HepG2 (cell line): ENCODE data around the gene NUSAP1. TPM values are rescaled to one million over a fixed set of nuclear protein-coding genes. Genes with fewer than 3 reads are reported as not detected.

Source experiments
- BRCA1 ChIP-seq: sonication (generic); formaldehyde crosslinking; IDR thresholded peaks from 2 replicates; pipeline ENCODE4 v1.4.0; 2020; ENCODE audit warnings: missing genetic modification reagents
- HDAC6 ChIP-seq: fragments of 200-600 bp; sonication (generic); IDR thresholded peaks from 2 replicates; pipeline ENCODE4 v1.7.0; 2017; ENCODE audit warnings: mild to moderate bottlenecking, antibody characterized with exemption, low read length, low read depth
- HES4 ChIP-seq: sonication (generic); formaldehyde crosslinking; IDR thresholded peaks from 2 replicates; pipeline ENCODE4 v1.9.0; 2021; ENCODE audit warnings: mild to moderate bottlenecking, missing genetic modification reagents, borderline replicate concordance
- MXD4 ChIP-seq: IDR thresholded peaks from 2 replicates; pipeline ENCODE4 v1.6.1; 2016; ENCODE audit warnings: mild to moderate bottlenecking, missing biosample characterization, missing genetic modification reagents
- ZFP36L1 ChIP-seq: sonication (generic); formaldehyde crosslinking; IDR thresholded peaks from 2 replicates; pipeline ENCODE4 v1.8.0; 2022; ENCODE audit warnings: mild to moderate bottlenecking, missing genetic modification reagents, moderate library complexity
- ZNF468 ChIP-seq: sonication (generic); formaldehyde crosslinking; IDR thresholded peaks from 2 replicates; pipeline ENCODE4 v1.8.0; 2022; ENCODE audit warnings: mild to moderate bottlenecking, moderate library complexity, missing genetic modification reagents
- ZNF709 ChIP-seq: sonication (generic); formaldehyde crosslinking; IDR thresholded peaks from 2 replicates; pipeline ENCODE4 v1.5.0; 2020; ENCODE audit warnings: mild to moderate bottlenecking, missing genetic modification reagents
- ZSCAN30 ChIP-seq: sonication (generic); formaldehyde crosslinking; IDR thresholded peaks from 2 replicates; pipeline ENCODE4 v1.5.0; 2020; ENCODE audit warnings: mild to moderate bottlenecking, missing genetic modification reagents
- polyA plus RNA-seq, 8 experiments: library from polyadenylated mRNA; depleted of rRNA in 3 of 8; stranded (reverse) in 7 of 8; unstranded in 1 of 8; fragments of >200 nt; fragmentation: Illumina TruSeq in 4 of 8; extraction: Trizol in 4 of 8; gene quantifications; 2 replicates each; pipeline versions ENCODE4 v1.2.1 to v1.2.3, GENCODE V29; 2011 to 2016; ENCODE audit warnings: low read depth in 4 of 8, missing spikeins in 1 of 8, mixed read lengths in 1 of 8; ENCODE audit not compliant: insufficient read depth in 1 of 8
- total RNA-seq, 5 experiments: library from RNA; depleted of rRNA; stranded (reverse); fragments of >200 nt; fragmentation: Illumina TruSeq; extraction: Trizol; gene quantifications; 2 replicates each; pipeline ENCODE4 v1.2.3, GENCODE V29; 2016; ENCODE audit warnings: low read depth in 1 of 5
- TF ChIP-seq, protein P1 (sequence below): IDR thresholded peaks from 2 replicates; pipeline ENCODE4 v1.6.1; 2016; ENCODE audit warnings: low read depth, control low read depth
- TF ChIP-seq, protein P2 (sequence below): IDR thresholded peaks from 2 replicates; pipeline ENCODE4 v1.6.1; 2018; ENCODE audit warnings: missing genetic modification reagents, mild to moderate bottlenecking, missing compliant biosample characterization
- TF ChIP-seq, protein P3 (sequence below), 2 experiments: sonication (generic) in 1 of 2; formaldehyde crosslinking in 1 of 2; IDR thresholded peaks; 2 replicates each; pipeline versions ENCODE4 v1.5.1 to v1.6.1; 2011 to 2020; ENCODE audit warnings: borderline replicate concordance in 1 of 2, low read depth in 1 of 2, low read length in 1 of 2, mild to moderate bottlenecking in 1 of 2, missing genetic modification reagents in 1 of 2, moderate library complexity in 1 of 2
- TF ChIP-seq, protein P4 (sequence below), 2 experiments: sonication (generic) in 1 of 2; formaldehyde crosslinking in 1 of 2; IDR thresholded peaks; 2 replicates each; pipeline versions ENCODE4 v1.4.0 to v1.6.1; 2018 to 2020; ENCODE audit warnings: missing genetic modification reagents in 2 of 2, borderline replicate concordance in 1 of 2, low read depth in 1 of 2, mild to moderate bottlenecking in 1 of 2, missing biosample characterization in 1 of 2
- TF ChIP-seq, protein P5 (sequence below): sonication (generic); formaldehyde crosslinking; IDR thresholded peaks from 2 replicates; pipeline ENCODE4 v1.4.0; 2020; ENCODE audit warnings: missing genetic modification reagents
- TF ChIP-seq, protein P6 (sequence below): sonication (generic); formaldehyde crosslinking; IDR thresholded peaks from 2 replicates; pipeline ENCODE4 v1.5.0; 2020; ENCODE audit warnings: mild to moderate bottlenecking, missing genetic modification reagents, moderate library complexity

Gene NUSAP1
- total and polyA plus RNA-seq, 2 of the 13 experiments (the other 11 are each of a cell fraction or from before 2014, with no cell fraction given) = 59.5 to 106 TPM

DNA sequence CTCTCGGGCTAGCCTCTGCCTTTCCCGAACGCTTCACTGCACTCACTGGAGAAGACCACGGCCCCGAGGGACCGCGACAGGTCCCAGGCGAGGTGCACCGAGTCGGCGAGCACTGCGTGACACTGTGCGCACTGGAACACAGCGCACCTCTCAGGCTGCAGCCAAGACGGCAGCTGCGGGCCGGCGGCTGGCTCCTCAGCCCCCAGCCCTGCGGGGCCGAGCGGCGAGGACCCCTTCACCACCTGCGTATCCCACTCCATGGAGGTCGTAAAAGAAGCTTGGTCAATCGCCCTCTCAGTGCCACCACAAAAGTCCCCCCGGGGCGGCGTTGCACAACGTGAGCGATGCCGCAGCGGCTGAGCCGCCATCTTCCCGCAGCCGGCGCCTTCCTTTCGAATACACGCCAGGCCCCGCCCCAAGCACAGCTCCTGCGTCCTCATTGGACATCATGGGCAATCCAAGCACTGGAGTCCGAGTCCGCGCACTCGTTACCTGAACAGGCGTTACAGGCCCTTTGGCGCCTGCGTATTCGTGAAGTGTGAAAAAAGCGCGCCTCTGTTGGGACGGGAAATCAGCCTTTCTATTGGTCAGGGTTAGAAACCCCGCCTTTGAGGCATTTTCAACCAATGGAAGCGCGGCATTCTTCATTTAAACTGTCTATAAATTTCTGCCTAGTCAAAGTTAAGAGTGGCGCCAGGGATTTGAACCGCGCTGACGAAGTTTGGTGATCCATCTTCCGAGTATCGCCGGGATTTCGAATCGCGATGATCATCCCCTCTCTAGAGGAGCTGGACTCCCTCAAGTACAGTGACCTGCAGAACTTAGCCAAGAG is at the start of gene NUSAP1, which contains the start of gene OIP5 (continued):
- TF ChIP-seq, protein P1, sequence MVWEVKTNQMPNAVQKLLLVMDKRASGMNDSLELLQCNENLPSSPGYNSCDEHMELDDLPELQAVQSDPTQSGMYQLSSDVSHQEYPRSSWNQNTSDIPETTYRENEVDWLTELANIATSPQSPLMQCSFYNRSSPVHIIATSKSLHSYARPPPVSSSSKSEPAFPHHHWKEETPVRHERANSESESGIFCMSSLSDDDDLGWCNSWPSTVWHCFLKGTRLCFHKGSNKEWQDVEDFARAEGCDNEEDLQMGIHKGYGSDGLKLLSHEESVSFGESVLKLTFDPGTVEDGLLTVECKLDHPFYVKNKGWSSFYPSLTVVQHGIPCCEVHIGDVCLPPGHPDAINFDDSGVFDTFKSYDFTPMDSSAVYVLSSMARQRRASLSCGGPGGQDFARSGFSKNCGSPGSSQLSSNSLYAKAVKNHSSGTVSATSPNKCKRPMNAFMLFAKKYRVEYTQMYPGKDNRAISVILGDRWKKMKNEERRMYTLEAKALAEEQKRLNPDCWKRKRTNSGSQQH (CRISPR knock-in tag) = 0 out of 2 replicates have a peak, but pooled peaks have one; percentile 38
- 0 out of 2 replicates have a peak, but pooled peaks have one; percentile 38 for TF ChIP-seq ZNF468
- TF ChIP-seq BRCA1 (CRISPR knock-in tag) = peak; percentile 56; the same call in 1 of the 2 replicates
- TF ChIP-seq, protein P2, sequence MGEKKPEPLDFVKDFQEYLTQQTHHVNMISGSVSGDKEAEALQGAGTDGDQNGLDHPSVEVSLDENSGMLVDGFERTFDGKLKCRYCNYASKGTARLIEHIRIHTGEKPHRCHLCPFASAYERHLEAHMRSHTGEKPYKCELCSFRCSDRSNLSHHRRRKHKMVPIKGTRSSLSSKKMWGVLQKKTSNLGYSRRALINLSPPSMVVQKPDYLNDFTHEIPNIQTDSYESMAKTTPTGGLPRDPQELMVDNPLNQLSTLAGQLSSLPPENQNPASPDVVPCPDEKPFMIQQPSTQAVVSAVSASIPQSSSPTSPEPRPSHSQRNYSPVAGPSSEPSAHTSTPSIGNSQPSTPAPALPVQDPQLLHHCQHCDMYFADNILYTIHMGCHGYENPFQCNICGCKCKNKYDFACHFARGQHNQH = peak; percentile 27; the same call in 1 of the 2 replicates
- TF ChIP-seq, protein P3, sequence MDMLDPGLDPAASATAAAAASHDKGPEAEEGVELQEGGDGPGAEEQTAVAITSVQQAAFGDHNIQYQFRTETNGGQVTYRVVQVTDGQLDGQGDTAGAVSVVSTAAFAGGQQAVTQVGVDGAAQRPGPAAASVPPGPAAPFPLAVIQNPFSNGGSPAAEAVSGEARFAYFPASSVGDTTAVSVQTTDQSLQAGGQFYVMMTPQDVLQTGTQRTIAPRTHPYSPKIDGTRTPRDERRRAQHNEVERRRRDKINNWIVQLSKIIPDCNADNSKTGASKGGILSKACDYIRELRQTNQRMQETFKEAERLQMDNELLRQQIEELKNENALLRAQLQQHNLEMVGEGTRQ (IDR thresholded peaks at IDR 0.05; ENCODE audit: low read depth, low read length) = no peak
- TF ChIP-seq, protein P3 (CRISPR knock-in tag; IDR thresholded peaks at IDR 0.05; ENCODE audit: borderline replicate concordance) = 0 out of 2 replicates have a peak, but pooled peaks have one; percentile 4
- TF ChIP-seq ZSCAN30 (CRISPR knock-in tag) = no peak
- TF ChIP-seq ZFP36L1 = peak; percentile 82
- TF ChIP-seq HES4 (CRISPR knock-in tag) = peak; percentile 80
- TF ChIP-seq, protein P4, sequence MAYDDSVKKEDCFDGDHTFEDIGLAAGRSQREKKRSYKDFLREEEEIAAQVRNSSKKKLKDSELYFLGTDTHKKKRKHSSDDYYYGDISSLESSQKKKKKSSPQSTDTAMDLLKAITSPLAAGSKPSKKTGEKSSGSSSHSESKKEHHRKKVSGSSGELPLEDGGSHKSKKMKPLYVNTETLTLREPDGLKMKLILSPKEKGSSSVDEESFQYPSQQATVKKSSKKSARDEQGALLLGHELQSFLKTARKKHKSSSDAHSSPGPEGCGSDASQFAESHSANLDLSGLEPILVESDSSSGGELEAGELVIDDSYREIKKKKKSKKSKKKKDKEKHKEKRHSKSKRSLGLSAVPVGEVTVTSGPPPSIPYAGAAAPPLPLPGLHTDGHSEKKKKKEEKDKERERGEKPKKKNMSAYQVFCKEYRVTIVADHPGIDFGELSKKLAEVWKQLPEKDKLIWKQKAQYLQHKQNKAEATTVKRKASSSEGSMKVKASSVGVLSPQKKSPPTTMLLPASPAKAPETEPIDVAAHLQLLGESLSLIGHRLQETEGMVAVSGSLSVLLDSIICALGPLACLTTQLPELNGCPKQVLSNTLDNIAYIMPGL (CRISPR knock-in tag; IDR thresholded peaks at IDR 0.05; ENCODE audit: borderline replicate concordance in 1 of 2, low read depth in 1 of 2) = peak; percentile 8 to 79; a peak in 3 of 4 replicates
- TF ChIP-seq MXD4 (CRISPR knock-in tag) = peak; percentile 71; the same call in 1 of the 2 replicates
- TF ChIP-seq, protein P5, sequence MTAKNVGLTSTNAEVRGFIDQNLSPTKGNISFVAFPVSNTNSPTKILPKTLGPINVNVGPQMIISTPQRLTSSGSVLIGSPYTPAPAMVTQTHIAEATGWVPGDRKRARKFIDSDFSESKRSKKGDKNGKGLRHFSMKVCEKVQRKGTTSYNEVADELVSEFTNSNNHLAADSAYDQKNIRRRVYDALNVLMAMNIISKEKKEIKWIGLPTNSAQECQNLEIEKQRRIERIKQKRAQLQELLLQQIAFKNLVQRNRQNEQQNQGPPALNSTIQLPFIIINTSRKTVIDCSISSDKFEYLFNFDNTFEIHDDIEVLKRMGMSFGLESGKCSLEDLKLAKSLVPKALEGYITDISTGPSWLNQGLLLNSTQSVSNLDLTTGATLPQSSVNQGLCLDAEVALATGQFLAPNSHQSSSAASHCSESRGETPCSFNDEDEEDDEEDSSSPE = peak; percentile 99
- TF ChIP-seq ZNF709 = 0 out of 2 replicates have a peak, but pooled peaks have one; percentile 51
- TF ChIP-seq HDAC6 = no peak
- TF ChIP-seq, protein P6, sequence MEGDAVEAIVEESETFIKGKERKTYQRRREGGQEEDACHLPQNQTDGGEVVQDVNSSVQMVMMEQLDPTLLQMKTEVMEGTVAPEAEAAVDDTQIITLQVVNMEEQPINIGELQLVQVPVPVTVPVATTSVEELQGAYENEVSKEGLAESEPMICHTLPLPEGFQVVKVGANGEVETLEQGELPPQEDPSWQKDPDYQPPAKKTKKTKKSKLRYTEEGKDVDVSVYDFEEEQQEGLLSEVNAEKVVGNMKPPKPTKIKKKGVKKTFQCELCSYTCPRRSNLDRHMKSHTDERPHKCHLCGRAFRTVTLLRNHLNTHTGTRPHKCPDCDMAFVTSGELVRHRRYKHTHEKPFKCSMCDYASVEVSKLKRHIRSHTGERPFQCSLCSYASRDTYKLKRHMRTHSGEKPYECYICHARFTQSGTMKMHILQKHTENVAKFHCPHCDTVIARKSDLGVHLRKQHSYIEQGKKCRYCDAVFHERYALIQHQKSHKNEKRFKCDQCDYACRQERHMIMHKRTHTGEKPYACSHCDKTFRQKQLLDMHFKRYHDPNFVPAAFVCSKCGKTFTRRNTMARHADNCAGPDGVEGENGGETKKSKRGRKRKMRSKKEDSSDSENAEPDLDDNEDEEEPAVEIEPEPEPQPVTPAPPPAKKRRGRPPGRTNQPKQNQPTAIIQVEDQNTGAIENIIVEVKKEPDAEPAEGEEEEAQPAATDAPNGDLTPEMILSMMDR (CRISPR knock-in tag) = peak; percentile 81; the same call in 1 of the 2 replicates
